K562 (cell line): Measurements from ENCODE around the gene EFEMP2. TPM values are rescaled to one million over a fixed set of nuclear protein-coding genes. Genes with fewer than 3 reads are reported as not detected.

Experiments used
- BRF2 ChIP-seq: IDR thresholded peaks from 3 replicates; pipeline ENCODE4 v1.6.1; 2011; ENCODE audit warnings: borderline replicate concordance, mild to moderate bottlenecking; ENCODE audit not compliant: insufficient read length, insufficient read depth
- CREM ChIP-seq: IDR thresholded peaks from 2 replicates; pipeline ENCODE4 v1.6.1; 2014; ENCODE audit warnings: antibody characterized with exemption, low read depth
- GABPB1 ChIP-seq: sonication (generic); formaldehyde crosslinking; IDR thresholded peaks from 2 replicates; pipeline ENCODE4 v1.8.0; 2022; ENCODE audit warnings: mild to moderate bottlenecking, missing genetic modification reagents
- HDAC2 ChIP-seq: fragments of 450-650 bp; IDR thresholded peaks from 2 replicates; pipeline ENCODE4 v1.6.1; 2016; ENCODE audit warnings: mild to moderate bottlenecking
- HLTF ChIP-seq: fragments of 450-650 bp; IDR thresholded peaks from 2 replicates; pipeline ENCODE4 v1.6.1; 2016
- HNRNPL ChIP-seq: fragments of 200-400 bp; formaldehyde crosslinking; IDR thresholded peaks from 2 replicates; pipeline ENCODE4 v1.6.1; 2017; ENCODE audit warnings: low read depth, mild to moderate bottlenecking, low read length
- KDM5B ChIP-seq: fragments of 200-600 bp; sonication (generic); IDR thresholded peaks from 2 replicates; pipeline ENCODE4 v1.6.1; 2012; ENCODE audit warnings: low read depth, mild to moderate bottlenecking, moderate library complexity, low read length, control low read depth, inconsistent platforms; ENCODE audit not compliant: insufficient replicate concordance
- MAFF ChIP-seq: IDR thresholded peaks from 2 replicates; pipeline ENCODE4 v1.6.1; 2012; ENCODE audit warnings: low read length, improper control_type of control experiment
- MCM7 ChIP-seq, 2 experiments: fragments of 450-650 bp; IDR thresholded peaks; 2 replicates each; pipeline ENCODE4 v1.6.1; 2016 to 2018
- MNT ChIP-seq, 2 experiments: fragments of 450-650 bp; conservative IDR thresholded peaks; 2 replicates each; pipeline ENCODE4 v1.6.1; 2017; ENCODE audit warnings: mild to moderate bottlenecking in 2 of 2, moderate library complexity in 2 of 2
- POLR2B ChIP-seq: fragments of 450-650 bp; IDR thresholded peaks from 2 replicates; pipeline ENCODE4 v1.6.1; 2018; ENCODE audit warnings: low read depth; ENCODE audit not compliant: partially characterized antibody
- POLR2G ChIP-seq: fragments of 200-400 bp; formaldehyde crosslinking; IDR thresholded peaks from 2 replicates; pipeline ENCODE4 v1.6.1; 2017; ENCODE audit warnings: low read depth, mild to moderate bottlenecking, antibody characterized with exemption, low read length, moderate library complexity
- POLR3A ChIP-seq: IDR thresholded peaks from 2 replicates; pipeline ENCODE4 v1.6.1; 2011; ENCODE audit warnings: borderline replicate concordance, mild to moderate bottlenecking, moderate library complexity; ENCODE audit not compliant: insufficient read length, insufficient read depth; ENCODE audit errors: extremely low read depth
- RBFOX2 ChIP-seq: fragments of 200-400 bp; formaldehyde crosslinking; IDR thresholded peaks from 2 replicates; pipeline ENCODE4 v1.6.1; 2017; ENCODE audit warnings: low read depth, mild to moderate bottlenecking, low read length, moderate library complexity
- RBM14 ChIP-seq: fragments of 200-400 bp; formaldehyde crosslinking; IDR thresholded peaks from 2 replicates; pipeline ENCODE4 v1.6.1; 2018; ENCODE audit warnings: low read depth, mild to moderate bottlenecking, low read length, moderate library complexity, borderline replicate concordance; ENCODE audit not compliant: insufficient read depth
- SMAD2 ChIP-seq: fragments of 150-350 bp; IDR thresholded peaks from 2 replicates; pipeline ENCODE4 v1.6.1; 2014; ENCODE audit warnings: low read depth, mild to moderate bottlenecking, low read length
- SP1 ChIP-seq: sonication (generic); formaldehyde crosslinking; IDR thresholded peaks from 2 replicates; pipeline ENCODE4 v1.8.1; 2022; ENCODE audit warnings: mild to moderate bottlenecking, missing genetic modification reagents
- VEZF1 ChIP-seq: fragments of 200-800 bp; sonication (Bioruptor generic); IDR thresholded peaks from 2 replicates; pipeline ENCODE4 v1.6.1; 2017; ENCODE audit warnings: missing genetic modification characterization, missing compliant biosample characterization
- ZNF23 ChIP-seq: fragments of 250-450 bp; sonication (Bioruptor Pico); IDR thresholded peaks from 2 replicates; pipeline ENCODE4 v1.4.0; 2020; ENCODE audit warnings: mild to moderate bottlenecking
- ZNF324 ChIP-seq: fragments of 250-450 bp; sonication (Bioruptor Pico); IDR thresholded peaks from 2 replicates; pipeline ENCODE4 v1.4.0; 2020; ENCODE audit warnings: mild to moderate bottlenecking
- ZNF445 ChIP-seq: fragments of 250-450 bp; sonication (Bioruptor Pico); IDR thresholded peaks from 2 replicates; pipeline ENCODE4 v1.4.0; 2020; ENCODE audit warnings: low read depth, mild to moderate bottlenecking, moderate library complexity
- polyA plus RNA-seq, 8 experiments: library from polyadenylated mRNA; depleted of rRNA in 4 of 8; stranded (reverse) in 5 of 8; unstranded in 3 of 8; fragments of >200 nt; fragmentation: Nextera tagmentation in 2 of 8; fragmentation: Illumina TruSeq in 1 of 8; extraction: Ambion mirVana in 2 of 8; extraction: Trizol in 1 of 8; gene quantifications; 2 replicates each; pipeline versions ENCODE4 v1.2.1 to v1.2.3, GENCODE V29; 2011 to 2014; ENCODE audit warnings: inconsistent platforms in 1 of 8, missing spikeins in 1 of 8
- total RNA-seq, 7 experiments: library from RNA; depleted of rRNA in 6 of 7; stranded (reverse); fragments of >200 nt in 6 of 7; fragmentation: Illumina TruSeq in 2 of 7; extraction: Trizol in 2 of 7; gene quantifications; 2 replicates each; pipeline versions ENCODE4 v1.2.1 to v1.2.3, GENCODE V29; 2011 to 2021; ENCODE audit warnings: low replicate concordance in 1 of 7
- TF ChIP-seq, protein P1 (sequence below): fragments of 450-650 bp; formaldehyde crosslinking; IDR thresholded peaks from 2 replicates; pipeline ENCODE4 v1.4.0; 2020; ENCODE audit warnings: mild to moderate bottlenecking, mixed read lengths

Gene EFEMP2
- total and polyA plus RNA-seq, 9 of the 15 experiments (the other 6 are each of a cell fraction or from before 2014, with no cell fraction given): 0.07 to 2.9 (median 0.69) TPM; not detected in 1

GRCh38 chr11:65873318-65874156 is 937 bp upstream of the EFEMP2 start (continued):
- TF ChIP-seq RBM14: no peak
- TF ChIP-seq ZNF324 (CRISPR knock-in tag): no peak
- TF ChIP-seq ZNF445 (CRISPR knock-in tag): no peak
- peak; percentile 52; the same call in 1 of the 2 replicates for TF ChIP-seq HDAC2
- no peak for TF ChIP-seq ZNF23 (CRISPR knock-in tag)
- TF ChIP-seq SP1 (CRISPR knock-in tag): peak; percentile 99
- TF ChIP-seq POLR2G: peak; percentile 84
- peak; percentile 78 for TF ChIP-seq CREM
- TF ChIP-seq BRF2: no peak
- no peak for TF ChIP-seq SMAD2
- TF ChIP-seq GABPB1 (CRISPR knock-in tag): peak; percentile 32; the same call in 1 of the 2 replicates
- TF ChIP-seq VEZF1: peak; percentile 86
- TF ChIP-seq MCM7 (IDR thresholded peaks at IDR 0.05): no peak
- peak; percentile 88 for TF ChIP-seq RBFOX2
- TF ChIP-seq POLR3A: no peak
- TF ChIP-seq KDM5B: peak; percentile 60
- TF ChIP-seq HLTF: peak; percentile 39; the same call in 1 of the 2 replicates
- TF ChIP-seq POLR2B: peak; percentile 71
- TF ChIP-seq MAFF: no peak
- peak; percentile 83 for TF ChIP-seq HNRNPL
- TF ChIP-seq MNT (conservative IDR thresholded peaks at IDR 0.05): peak; percentile 87 to 91
- TF ChIP-seq, protein P1, sequence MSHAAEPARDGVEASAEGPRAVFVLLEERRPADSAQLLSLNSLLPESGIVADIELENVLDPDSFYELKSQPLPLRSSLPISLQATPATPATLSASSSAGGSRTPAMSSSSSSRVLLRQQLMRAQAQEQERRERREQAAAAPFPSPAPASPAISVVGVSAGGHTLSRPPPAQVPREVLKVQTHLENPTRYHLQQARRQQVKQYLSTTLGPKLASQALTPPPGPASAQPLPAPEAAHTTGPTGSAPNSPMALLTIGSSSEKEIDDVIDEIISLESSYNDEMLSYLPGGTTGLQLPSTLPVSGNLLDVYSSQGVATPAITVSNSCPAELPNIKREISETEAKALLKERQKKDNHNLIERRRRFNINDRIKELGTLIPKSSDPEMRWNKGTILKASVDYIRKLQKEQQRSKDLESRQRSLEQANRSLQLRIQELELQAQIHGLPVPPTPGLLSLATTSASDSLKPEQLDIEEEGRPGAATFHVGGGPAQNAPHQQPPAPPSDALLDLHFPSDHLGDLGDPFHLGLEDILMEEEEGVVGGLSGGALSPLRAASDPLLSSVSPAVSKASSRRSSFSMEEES (CRISPR knock-in tag): peak; percentile 71
